ENCODE data around the gene KNL1.
"Not testable (repeated sequence)": the region's sequence is repeated elsewhere in the genome, so short reads cannot be mapped to it uniquely, and the experiment has no call there.

The KNL1 gene

GRCh38 chr15:40676906-40677305 is 82.9 kb downstream of the KNL1 start:
- not testable (repeated sequence) for DNase-seq (ENCODE audit: low spot score)

GRCh38 chr15:40680151-40680550 is 86.1 kb downstream of the KNL1 start:
- no peak for DNase-seq (ENCODE audit: low spot score)

GRCh38 chr15:40680959-40681358 is 86.9 kb downstream of the KNL1 start:
- DNase-seq (ENCODE audit: low spot score), result not testable (repeated sequence)

GRCh38 chr15:40684381-40684780 is 90.3 kb downstream of the KNL1 start:
- DNase-seq (ENCODE audit: low spot score), result no peak

- no peak for DNase-seq (ENCODE audit: low spot score)
These were observed 91.3 kb downstream of the KNL1 start for GRCh38 chr15:40685376-40685775.

- no peak for DNase-seq (ENCODE audit: low spot score)
These were observed 95.1 kb downstream of the KNL1 start for GRCh38 chr15:40688932-40689799.

GRCh38 chr15:40691737-40692136 is 97.7 kb downstream of the KNL1 start:
- no peak for DNase-seq (ENCODE audit: low spot score)

- no peak for DNase-seq (ENCODE audit: low spot score)
These were observed 100.0 kb downstream of the KNL1 start for GRCh38 chr15:40693904-40694687.

- DNase-seq (ENCODE audit: low spot score), result peak; percentile 95
These were observed 100.8 kb downstream of the KNL1 start, which contains the start of gene RAD51 for GRCh38 chr15:40694688-40695468. TSS of gene RAD51 (plus strand) at chr15:40695174. CDS start at chr15:40698759, 3,585 bp downstream.

GRCh38 chr15:40695469-40695890 is 101.4 kb downstream of the KNL1 start:
- DNase-seq (ENCODE audit: low spot score), result no peak

GRCh38 chr15:40696228-40696627 is 102.2 kb downstream of the KNL1 start:
- no peak for DNase-seq (ENCODE audit: low spot score)

GRCh38 chr15:40697916-40698315 is 103.9 kb downstream of the KNL1 start:
- no peak for DNase-seq (ENCODE audit: low spot score)

GRCh38 chr15:40702077-40702476 is 108.0 kb downstream of the KNL1 start:
- DNase-seq (ENCODE audit: low spot score), result no peak

GRCh38 chr15:40706121-40706520 is 112.1 kb downstream of the KNL1 start:
- no peak for DNase-seq (ENCODE audit: low spot score)
